Measurements from ENCODE around the gene CCNL2.

GRCh38 chr1:1393014-1393413 lies 6.1 kb downstream of the CCNL2 start:
- TF ChIP-seq STAT1 (IDR thresholded peaks at IDR 0.05; ENCODE audit: unreplicated experiment) (no peak), POLR2AphosphoS5 (IDR thresholded peaks at IDR 0.05; ENCODE audit: low read depth) (no peak), CREB1 (CRISPR knock-in tag; IDR thresholded peaks at IDR 0.05; ENCODE audit: low read depth) (no peak), EZH2 (IDR thresholded peaks at IDR 0.05; ENCODE audit: low read depth, unreplicated experiment) (no peak), ZNF331 (CRISPR knock-in tag; IDR thresholded peaks at IDR 0.05; ENCODE audit: low read depth) (no peak), EZH2phosphoT487 (IDR thresholded peaks at IDR 0.05; ENCODE audit: unreplicated experiment) (no peak), JUNB (IDR thresholded peaks at IDR 0.05; ENCODE audit: unreplicated experiment) (no peak), ZNF114 (CRISPR knock-in tag; IDR thresholded peaks at IDR 0.05) (no peak), ETS1 (IDR thresholded peaks at IDR 0.05) (no peak), NANOG (IDR thresholded peaks at IDR 0.05; ENCODE audit: borderline replicate concordance) (no peak)
- TF ChIP-seq, protein P1, sequence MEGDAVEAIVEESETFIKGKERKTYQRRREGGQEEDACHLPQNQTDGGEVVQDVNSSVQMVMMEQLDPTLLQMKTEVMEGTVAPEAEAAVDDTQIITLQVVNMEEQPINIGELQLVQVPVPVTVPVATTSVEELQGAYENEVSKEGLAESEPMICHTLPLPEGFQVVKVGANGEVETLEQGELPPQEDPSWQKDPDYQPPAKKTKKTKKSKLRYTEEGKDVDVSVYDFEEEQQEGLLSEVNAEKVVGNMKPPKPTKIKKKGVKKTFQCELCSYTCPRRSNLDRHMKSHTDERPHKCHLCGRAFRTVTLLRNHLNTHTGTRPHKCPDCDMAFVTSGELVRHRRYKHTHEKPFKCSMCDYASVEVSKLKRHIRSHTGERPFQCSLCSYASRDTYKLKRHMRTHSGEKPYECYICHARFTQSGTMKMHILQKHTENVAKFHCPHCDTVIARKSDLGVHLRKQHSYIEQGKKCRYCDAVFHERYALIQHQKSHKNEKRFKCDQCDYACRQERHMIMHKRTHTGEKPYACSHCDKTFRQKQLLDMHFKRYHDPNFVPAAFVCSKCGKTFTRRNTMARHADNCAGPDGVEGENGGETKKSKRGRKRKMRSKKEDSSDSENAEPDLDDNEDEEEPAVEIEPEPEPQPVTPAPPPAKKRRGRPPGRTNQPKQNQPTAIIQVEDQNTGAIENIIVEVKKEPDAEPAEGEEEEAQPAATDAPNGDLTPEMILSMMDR (conservative IDR thresholded peaks at IDR 0.05; ENCODE audit: low read depth in 2 of 2): no peak
- TF ChIP-seq, protein P2, sequence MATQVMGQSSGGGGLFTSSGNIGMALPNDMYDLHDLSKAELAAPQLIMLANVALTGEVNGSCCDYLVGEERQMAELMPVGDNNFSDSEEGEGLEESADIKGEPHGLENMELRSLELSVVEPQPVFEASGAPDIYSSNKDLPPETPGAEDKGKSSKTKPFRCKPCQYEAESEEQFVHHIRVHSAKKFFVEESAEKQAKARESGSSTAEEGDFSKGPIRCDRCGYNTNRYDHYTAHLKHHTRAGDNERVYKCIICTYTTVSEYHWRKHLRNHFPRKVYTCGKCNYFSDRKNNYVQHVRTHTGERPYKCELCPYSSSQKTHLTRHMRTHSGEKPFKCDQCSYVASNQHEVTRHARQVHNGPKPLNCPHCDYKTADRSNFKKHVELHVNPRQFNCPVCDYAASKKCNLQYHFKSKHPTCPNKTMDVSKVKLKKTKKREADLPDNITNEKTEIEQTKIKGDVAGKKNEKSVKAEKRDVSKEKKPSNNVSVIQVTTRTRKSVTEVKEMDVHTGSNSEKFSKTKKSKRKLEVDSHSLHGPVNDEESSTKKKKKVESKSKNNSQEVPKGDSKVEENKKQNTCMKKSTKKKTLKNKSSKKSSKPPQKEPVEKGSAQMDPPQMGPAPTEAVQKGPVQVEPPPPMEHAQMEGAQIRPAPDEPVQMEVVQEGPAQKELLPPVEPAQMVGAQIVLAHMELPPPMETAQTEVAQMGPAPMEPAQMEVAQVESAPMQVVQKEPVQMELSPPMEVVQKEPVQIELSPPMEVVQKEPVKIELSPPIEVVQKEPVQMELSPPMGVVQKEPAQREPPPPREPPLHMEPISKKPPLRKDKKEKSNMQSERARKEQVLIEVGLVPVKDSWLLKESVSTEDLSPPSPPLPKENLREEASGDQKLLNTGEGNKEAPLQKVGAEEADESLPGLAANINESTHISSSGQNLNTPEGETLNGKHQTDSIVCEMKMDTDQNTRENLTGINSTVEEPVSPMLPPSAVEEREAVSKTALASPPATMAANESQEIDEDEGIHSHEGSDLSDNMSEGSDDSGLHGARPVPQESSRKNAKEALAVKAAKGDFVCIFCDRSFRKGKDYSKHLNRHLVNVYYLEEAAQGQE (IDR thresholded peaks at IDR 0.05; ENCODE audit: unreplicated experiment): no peak
- TF ChIP-seq, protein P3, sequence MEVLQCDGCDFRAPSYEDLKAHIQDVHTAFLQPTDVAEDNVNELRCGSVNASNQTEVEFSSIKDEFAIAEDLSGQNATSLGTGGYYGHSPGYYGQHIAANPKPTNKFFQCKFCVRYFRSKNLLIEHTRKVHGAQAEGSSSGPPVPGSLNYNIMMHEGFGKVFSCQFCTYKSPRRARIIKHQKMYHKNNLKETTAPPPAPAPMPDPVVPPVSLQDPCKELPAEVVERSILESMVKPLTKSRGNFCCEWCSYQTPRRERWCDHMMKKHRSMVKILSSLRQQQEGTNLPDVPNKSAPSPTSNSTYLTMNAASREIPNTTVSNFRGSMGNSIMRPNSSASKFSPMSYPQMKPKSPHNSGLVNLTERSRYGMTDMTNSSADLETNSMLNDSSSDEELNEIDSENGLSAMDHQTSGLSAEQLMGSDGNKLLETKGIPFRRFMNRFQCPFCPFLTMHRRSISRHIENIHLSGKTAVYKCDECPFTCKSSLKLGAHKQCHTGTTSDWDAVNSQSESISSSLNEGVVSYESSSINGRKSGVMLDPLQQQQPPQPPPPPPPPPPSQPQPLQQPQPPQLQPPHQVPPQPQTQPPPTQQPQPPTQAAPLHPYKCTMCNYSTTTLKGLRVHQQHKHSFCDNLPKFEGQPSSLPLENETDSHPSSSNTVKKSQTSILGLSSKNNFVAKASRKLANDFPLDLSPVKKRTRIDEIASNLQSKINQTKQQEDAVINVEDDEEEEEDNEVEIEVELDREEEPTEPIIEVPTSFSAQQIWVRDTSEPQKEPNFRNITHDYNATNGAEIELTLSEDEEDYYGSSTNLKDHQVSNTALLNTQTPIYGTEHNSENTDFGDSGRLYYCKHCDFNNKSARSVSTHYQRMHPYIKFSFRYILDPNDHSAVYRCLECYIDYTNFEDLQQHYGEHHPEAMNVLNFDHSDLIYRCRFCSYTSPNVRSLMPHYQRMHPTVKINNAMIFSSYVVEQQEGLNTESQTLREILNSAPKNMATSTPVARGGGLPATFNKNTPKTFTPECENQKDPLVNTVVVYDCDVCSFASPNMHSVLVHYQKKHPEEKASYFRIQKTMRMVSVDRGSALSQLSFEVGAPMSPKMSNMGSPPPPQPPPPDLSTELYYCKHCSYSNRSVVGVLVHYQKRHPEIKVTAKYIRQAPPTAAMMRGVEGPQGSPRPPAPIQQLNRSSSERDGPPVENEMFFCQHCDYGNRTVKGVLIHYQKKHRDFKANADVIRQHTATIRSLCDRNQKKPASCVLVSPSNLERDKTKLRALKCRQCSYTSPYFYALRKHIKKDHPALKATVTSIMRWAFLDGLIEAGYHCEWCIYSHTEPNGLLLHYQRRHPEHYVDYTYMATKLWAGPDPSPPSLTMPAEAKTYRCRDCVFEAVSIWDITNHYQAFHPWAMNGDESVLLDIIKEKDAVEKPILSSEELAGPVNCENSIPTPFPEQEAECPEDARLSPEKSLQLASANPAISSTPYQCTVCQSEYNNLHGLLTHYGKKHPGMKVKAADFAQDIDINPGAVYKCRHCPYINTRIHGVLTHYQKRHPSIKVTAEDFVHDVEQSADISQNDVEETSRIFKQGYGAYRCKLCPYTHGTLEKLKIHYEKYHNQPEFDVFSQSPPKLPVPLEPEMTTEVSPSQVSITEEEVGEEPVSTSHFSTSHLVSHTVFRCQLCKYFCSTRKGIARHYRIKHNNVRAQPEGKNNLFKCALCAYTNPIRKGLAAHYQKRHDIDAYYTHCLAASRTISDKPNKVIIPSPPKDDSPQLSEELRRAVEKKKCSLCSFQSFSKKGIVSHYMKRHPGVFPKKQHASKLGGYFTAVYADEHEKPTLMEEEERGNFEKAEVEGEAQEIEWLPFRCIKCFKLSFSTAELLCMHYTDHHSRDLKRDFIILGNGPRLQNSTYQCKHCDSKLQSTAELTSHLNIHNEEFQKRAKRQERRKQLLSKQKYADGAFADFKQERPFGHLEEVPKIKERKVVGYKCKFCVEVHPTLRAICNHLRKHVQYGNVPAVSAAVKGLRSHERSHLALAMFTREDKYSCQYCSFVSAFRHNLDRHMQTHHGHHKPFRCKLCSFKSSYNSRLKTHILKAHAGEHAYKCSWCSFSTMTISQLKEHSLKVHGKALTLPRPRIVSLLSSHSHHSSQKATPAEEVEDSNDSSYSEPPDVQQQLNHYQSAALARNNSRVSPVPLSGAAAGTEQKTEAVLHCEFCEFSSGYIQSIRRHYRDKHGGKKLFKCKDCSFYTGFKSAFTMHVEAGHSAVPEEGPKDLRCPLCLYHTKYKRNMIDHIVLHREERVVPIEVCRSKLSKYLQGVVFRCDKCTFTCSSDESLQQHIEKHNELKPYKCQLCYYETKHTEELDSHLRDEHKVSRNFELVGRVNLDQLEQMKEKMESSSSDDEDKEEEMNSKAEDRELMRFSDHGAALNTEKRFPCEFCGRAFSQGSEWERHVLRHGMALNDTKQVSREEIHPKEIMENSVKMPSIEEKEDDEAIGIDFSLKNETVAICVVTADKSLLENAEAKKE (CRISPR knock-in tag; IDR thresholded peaks at IDR 0.05): no peak
